Fibroblast of peridontal ligament (primary cell): Measurements from ENCODE around the gene SERPINB3.
"Not testable (repeated sequence)": the region's sequence is repeated elsewhere in the genome, so short reads cannot be mapped to it uniquely, and the experiment has no call there.

Source experiments
- DNase-seq: peaks from one replicate; pipeline ENCODE4 v3.0.0-alpha.2; 2010; ENCODE audit errors: extremely low read depth

Gene SERPINB3

DNA sequence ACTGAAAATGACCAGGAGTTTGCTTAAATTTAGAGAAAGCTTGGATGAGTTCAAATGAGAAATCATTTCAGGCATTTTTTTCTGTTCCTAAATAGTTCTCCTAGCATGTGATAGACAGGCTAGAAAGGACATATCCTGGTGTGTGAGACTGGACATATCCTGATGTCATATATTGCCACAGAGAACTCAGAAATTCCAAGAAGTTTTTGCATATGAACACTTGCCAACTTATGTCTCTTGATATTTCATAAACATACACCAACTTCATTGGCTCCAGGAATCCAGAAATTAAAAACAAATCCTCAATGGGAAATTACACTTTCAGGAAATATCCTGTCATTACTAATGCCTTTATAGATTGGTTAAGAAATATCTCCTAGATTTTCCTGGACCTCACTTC, 14.8 kb downstream of the SERPINB3 start:
- DNase-seq: peak; percentile 5

GRCh38 chr18:63644694-63645093, 17.0 kb downstream of the SERPINB3 start:
- DNase-seq: not testable (repeated sequence)

GRCh38 chr18:63644142-63644541, 17.6 kb downstream of the SERPINB3 start, which contains the start of gene SERPINB4:
TSS of gene SERPINB4 (minus strand) at chr18:63644256. CDS start at chr18:63643577, 679 bp downstream.
- not testable (repeated sequence) for DNase-seq

- not testable (repeated sequence) for DNase-seq
These were observed 18.9 kb downstream of the SERPINB3 start for GRCh38 chr18:63642668-63643356.

GRCh38 chr18:63641157-63641680, 20.5 kb downstream of the SERPINB3 start:
- not testable (repeated sequence) for DNase-seq

DNA sequence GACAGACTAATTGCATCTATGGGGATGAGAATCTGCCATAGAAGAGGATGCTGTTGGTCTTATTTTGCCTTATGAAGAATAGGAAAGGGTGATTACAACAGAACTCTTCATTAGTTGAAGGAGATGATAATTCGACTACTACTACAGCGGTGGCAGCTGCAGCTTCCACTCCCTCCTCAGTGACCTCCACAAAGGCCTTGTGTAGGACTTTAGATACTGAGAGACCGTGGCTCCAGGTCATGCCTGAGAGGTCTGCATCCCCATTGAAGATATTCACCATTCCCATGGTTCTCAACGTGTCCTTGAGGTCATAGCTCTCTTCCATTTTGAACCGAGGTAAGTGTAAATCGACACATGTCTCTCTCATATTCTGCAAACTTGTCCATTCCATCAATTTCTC, 24.0 kb downstream of the SERPINB3 start:
- DNase-seq: no peak

DNA sequence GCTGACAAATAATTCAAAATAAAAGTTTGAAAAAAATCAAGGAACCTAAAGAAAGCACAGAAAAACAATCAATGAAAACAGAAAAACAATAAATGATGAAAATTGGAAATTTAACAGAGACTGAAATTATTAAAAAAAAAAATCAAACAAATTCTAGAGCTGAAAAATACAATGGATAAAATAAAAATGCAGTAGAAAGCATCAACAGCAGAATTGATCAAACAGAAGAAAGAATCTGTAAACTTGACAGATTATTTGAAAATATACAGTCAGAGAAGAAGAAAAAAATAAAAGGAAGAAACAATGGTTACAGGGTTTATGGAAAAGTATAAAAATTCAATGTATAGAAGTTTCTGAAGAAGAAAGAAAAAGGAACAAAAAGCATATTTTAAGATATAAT, 33.9 kb downstream of the SERPINB3 start:
- no peak for DNase-seq

GRCh38 chr18:63626431-63626830, 35.3 kb downstream of the SERPINB3 start:
- no peak for DNase-seq

DNA sequence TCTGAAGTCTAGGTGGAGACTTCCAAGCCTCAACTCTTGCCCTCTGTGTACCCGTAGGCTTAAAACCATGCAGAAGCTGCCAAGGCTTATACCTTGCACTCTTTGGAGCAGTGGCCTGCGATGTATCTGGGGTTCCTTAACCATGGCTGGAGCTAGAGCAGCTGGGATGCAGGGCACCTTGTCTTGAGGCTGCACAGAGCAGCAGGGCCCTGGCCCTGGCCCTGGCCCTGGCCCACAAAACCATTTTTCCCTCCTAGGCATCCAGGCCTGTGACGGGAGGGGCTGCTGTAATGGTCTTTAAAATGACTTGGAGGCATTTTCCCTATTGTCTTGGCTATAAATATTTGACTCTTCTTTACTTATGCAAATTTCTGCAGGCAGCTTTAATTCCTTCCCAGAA, 36.8 kb downstream of the SERPINB3 start:
- no peak for DNase-seq

- DNase-seq: no peak
These were observed 42.0 kb downstream of the SERPINB3 start for GRCh38 chr18:63619661-63620060.

DNA sequence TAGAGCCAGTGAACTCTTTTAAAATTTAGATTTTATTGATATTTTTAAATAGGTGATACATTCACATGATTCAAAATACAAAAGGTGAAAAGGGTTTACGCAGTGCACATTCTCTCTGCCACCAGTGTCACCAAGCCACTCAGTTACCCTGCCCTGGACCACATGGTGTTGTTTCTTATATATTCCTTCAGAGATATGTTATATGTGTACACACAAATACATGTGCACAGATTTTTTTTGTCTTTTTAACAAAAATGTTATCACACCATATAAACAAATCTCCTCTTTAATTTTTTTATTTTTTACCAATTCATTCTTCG, 43.8 kb downstream of the SERPINB3 start:
- DNase-seq: no peak

DNA sequence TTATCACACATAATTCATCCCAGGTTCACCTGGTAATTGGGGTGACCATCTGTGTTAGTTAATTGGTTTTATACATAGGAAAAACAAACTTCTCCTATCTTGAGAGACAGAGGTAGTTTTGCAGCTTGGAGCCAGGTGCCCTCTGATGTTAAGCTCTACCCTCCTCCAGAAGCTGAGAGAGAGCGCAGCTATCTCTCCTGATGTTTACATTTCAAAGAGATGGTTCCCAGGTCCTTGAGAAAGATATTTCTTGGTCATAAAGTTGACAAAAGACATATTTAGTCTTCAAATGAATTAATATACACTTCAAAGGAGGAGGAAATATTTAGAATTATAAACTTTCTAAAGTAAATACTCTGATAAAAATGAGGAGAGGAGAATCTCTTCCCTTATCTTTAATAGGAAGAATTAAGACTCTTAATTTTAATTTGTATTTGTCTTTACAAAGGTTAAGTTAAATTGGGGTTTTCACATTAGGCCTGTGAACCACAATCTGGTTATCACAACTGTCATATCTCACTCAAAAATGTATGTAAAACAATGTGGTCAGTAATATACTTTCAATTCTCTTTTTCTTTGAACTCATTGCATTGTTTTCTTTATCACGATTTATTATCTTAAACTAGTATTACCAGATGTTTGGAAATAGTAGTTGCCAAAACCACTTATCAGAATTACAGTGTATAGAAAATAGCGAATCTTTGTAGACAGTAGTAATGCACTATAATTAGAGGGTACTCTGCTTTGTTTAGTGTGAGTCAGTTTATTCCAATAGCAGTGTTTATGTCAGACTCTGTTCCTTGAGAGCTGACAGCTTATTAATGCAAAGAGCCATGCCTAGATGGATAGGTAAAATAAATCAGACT, 44.4 kb downstream of the SERPINB3 start:
- DNase-seq: no peak

DNA sequence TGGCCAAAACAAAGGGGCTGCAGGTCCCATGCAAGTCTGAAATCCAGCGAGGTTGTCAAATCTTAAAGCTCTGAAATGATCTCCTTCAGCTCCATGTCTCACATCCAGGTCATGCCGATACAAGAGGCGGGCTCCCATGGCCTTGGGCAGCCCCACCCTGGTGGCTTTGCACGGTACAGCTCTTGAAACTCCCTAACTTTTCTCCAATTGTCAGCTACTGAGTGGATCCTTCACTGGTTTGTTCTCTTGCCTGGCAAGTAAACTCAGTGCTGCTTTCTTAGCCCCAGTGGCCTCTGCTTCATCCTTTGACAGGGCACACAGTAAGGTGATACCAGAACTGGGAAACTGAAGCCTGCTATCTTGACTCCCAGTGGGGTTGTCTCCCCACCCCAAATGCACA, 48.3 kb downstream of the SERPINB3 start:
- no peak for DNase-seq

GRCh38 chr18:63606526-63606925, 55.2 kb downstream of the SERPINB3 start:
- peak; percentile 2 for DNase-seq
